HG03354 (cell line): ENCODE results near the gene ELANE.
"Not testable (repeated sequence)": the region's sequence is repeated elsewhere in the genome, so short reads cannot be mapped to it uniquely, and the experiment has no call there.

Source experiments
- ATAC-seq: cut with Tn5 transposase; IDR thresholded peaks from one replicate; pipeline ENCODE4 v1.9.1; 2021; ENCODE audit warnings: mild to moderate bottlenecking; ENCODE audit not compliant: unreplicated experiment, poor library complexity, severe bottlenecking

Gene ELANE

DNA sequence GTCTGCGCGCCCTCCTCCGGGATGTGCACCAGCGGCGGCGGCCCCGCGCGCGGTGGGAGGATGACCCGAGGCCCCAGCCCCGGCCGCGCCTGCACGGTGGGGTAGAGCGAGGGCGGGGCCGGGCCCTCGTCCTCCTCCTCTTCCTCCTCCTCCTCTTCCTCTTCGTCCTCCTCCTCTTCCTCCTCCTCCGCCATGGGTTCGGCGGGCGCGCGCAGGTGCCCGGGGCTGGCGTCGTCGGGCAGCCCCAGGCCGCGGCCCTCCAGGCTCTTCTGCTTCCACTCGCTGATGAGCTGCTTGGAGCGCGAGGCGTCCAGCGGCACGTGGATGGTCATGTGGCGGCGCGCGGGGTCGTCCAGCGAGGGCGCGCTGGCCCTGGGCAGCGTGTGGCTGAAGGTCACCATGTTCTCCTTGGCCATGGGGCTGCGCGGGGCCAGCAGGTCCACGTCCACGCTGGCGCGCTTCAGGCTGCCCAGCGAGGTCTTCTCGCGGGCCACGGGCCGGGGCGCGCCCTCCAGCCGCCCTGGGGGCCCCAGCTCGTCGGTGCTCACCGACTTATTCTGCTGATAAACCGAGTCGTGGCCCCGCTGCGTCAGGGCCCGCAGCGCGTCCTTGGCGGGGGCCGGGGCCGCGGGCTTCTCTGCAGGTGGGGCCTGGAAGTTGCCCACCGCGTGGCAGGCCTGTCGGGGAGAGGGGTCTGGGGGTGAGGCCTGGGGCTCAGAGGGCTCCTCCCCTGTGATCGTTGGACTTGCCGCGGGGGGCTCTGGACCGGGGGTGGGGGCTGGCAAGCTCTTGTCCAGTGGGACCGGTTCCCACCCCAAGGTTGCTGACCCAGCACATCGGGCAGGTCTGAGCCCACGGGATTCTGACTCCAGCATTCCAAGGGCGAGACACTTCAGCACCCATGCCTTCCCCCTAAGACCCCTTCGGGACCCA, 38.6 kb upstream of the ELANE start:
- ATAC-seq: no peak

DNA sequence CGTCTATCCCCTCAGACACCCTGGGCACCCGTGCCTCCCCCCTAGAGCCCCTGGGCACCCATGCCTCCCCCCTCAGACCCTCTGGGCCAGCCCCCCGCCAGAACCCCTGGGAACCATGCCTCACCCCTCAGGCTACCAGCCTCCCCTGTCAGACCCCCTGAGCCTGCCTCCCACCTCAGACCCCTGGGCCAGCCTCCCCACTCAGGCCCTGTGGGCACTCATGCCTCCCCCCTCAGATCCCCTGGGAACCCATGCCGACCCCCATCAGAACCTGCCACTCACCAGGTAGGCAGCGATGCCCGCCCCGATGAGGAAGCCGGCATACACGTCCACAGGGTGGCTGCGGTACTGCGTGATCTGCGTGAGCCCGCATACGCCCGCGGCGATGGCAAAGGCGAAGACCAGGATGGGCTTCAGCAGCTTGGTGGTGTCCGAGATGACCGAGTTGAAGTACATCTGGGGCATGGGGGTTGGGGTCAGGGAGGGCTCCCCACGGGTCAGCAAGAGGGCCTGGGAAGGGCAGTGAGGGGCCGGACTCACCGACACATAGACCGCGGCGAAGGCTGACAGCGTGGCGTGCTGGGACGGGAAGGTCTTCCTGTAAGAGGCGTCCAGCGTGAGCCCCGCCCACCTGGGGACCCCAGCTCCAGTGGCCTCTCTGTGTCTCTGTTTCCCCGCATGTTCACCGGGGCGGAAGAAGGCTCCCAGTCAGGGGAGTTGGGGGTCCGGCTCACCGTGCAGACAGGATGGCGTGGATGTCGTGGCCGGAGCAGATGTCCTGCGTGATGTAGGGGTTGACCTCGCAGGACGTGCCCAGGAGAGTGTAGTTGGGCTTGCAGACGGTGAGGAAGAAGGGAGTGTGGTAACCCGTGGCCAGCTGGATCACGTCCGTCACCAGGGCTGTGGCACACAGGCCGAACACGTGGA, 37.7 kb upstream of the ELANE start:
- no peak for ATAC-seq

DNA sequence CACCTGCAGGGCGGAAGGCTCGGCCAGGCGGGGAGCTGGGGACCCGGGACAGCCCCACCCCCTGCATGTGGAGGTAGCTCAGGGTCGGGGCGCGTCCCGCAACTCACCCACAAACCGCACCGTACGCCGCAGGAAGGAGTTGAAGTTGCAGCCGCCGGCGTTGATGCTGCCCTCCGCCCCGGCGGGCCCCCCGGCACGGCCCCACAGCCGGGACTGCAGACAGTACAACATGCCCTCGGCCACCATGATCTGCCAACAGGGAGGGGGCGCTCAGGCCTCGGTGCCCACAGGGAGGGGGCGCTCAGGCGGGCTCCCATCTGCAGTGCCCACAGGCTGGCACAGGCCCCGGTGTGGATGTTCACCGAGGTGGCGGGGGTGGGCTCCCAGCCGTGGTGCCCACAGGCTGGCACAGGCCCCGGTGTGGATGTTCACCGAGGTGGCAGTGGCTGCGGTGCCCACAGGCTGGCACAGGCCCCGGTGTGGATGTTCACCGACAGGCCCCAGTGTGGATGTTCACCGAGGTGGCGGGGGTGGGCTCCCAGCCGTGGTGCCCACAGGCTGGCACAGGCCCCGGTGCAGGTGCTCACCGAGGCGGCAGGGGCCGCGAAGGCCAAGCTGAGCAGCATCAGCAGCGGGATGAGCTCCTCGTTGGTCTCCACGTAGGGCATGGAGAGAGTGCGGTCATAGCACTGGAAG, 36.9 kb upstream of the ELANE start:
- ATAC-seq: no peak

DNA sequence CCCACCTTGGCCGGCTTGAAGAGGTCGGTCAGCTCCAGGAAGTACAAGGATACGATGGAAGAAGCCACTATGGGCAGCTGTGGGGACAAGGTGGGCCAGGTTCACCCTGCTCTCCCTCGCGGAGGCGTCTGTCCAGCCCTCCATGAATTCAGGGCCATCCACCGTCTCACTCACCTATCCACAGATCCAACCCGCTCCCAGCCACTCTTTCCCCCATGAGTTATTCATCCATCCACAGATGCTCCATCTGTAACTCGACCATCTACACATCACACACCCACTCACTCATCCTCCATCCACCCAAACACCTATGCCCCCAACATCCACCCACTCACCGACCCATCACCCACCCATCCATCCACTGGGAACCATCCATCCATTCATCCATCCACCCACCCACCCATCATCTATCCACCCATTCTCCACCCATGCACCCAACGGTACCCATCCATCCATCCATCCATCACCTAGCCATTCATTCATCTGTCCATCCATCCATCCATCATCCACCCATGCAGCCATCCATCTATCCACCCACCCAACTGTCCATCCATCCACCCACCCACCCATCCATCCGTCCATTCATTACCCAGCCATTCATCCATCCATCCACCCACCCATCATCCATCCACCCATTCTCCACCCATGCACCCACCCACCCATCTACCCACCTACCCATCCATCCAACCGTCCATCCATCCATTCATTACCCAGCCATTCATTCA, 36.2 kb upstream of the ELANE start:
- ATAC-seq: no peak

DNA sequence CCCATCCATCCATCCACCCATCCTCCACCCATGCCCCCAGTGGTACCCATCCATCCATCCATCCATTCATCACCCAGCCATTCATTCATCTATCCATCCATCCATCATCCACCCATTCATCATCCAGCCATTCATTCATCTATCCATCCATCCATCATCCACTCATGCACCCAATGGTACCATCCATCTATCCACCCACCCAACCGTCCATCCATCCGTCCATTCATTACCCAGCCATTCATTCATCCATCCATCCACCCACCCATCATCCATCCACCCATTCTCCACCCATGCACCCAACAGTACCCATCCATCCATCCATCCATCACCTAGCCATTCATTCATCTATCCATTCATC, 35.6 kb upstream of the ELANE start:
- no peak for ATAC-seq

DNA sequence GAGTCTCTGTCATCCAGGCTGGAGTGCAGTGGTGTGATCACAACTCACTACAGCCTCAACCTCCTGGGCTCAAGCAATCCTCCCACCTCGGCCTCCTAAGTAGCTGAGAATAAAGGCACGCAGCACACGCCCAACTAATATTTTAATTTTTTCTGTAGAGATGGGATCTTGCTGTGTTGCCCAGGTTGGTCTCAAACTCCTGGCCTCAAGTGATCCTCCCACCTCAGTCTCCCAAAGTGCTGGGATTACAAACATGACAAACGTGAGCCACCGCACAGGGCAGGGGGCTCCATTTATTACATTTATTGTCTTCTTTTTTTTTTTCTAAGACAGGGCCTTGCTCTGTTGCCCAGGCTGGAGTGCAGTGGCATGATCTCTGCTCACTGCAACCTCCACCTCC, 31.9 kb upstream of the ELANE start:
- not testable (repeated sequence) for ATAC-seq

DNA sequence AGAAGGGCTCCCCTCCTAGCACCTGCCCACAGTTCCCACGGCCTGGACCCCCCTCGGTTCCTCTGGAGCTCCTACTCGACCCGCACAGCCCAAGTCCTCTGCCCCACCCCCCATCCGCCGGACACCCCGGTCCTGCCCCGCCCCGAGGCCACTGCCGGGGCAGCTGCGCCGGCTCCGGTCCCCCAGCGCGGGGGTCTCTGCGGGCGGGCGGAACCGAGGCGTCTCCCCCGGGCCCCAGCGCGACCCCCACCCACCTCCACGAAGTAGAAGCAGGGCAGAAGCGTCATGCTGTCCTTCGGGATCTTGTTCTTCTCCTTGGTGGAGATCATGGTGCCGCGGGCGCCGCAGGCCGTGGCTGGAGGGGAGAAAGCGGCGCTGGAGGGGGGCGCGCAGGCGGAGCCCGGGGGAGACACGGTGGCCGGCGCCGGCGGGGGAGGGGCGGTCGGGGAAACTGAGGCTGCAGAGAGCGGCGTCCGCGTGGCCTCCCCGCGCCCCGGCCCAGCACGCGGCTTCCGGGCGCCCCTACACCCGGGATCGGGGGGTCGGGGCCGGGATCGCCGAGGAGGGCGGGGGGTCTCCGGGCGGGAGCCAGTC, 30.8 kb upstream of the ELANE start:
- no peak for ATAC-seq

DNA sequence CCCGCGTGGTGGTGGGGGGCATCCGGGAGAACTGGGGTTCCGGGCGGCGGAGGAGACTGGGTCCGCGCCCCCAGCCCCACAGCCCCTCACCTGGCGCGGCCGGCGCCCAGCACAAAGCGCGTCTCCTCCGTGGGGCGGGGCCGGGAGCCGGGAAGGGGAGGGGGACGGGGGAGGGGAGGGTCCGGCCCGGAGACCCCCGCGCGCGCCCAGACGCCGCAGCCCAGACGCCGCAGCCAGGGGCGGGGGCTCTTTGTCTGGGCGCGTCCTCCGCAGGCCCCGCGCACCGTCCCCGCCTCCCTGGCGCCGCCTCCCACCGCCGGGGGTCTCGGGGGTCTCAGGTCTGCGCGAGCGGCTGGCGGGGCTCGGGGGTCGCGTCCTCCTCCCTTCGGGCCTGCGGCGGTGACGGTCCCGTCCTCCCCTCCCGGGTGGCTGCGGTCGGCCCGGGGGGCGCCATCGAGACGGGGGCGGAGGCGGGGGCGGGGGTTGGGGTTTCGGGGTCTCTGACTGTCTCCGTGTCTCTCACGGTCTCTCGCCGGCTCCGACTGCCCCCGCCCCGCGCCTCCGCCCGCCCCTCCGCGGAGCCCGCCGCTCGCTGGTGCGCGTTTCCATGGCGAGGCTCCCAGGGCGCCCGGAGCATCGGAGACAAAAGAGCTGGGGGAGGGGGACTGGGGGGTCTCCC, 30.1 kb upstream of the ELANE start, which contains the start of gene PLPPR3:
Gene PLPPR3 (minus strand): TSS at position 131 of the 679 bp plus-strand sequence. CDS start 396 bp downstream, outside the sequence.
- no peak for ATAC-seq

DNA sequence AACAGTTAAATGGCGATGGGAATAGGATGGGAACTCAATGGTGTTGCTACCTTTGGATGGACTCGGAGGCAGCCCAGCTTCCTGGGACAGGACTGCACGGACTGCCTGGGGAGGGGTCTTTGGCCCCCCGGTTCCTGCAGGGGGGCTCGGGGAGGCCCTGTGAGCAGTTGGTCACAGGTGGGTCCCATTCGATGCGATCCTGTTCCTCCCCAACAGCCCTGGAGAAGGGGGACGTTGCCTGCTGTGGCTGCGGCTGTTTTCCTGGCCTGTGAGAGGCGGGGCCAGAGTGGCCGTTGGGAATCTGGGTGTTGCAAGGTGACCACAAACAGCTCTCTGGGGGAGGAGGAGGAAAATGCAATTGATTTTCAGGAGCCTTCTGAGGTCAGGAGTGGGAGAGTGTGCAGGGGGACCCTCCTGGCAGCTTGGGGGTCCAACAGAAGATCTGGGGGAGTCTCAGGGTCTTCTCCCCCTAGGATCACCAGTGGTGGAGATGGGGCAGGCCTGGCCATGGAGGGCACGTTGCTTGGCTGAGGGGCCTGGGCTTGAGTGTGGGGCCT, 28.5 kb upstream of the ELANE start:
- no peak for ATAC-seq

DNA sequence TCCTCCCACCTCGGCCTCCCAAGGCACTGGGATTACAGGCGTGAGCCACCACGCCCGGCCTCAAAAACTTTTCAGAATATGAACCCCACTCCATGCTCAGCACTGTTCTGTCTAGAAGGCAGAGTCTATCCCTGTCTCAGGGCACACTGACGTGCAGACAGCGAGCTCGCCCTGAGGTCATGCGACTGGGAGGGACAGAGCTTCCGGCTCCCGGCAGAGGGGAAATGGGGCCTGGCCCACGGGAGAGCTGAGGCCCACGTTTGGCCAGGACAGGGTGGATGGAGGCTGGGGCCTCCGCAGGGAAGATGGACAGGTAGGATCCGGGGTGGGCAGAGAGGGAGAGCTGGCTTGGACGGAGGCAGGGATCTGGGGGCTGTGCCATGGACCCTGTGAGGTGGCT, 27.2 kb upstream of the ELANE start:
- ATAC-seq: no peak

DNA sequence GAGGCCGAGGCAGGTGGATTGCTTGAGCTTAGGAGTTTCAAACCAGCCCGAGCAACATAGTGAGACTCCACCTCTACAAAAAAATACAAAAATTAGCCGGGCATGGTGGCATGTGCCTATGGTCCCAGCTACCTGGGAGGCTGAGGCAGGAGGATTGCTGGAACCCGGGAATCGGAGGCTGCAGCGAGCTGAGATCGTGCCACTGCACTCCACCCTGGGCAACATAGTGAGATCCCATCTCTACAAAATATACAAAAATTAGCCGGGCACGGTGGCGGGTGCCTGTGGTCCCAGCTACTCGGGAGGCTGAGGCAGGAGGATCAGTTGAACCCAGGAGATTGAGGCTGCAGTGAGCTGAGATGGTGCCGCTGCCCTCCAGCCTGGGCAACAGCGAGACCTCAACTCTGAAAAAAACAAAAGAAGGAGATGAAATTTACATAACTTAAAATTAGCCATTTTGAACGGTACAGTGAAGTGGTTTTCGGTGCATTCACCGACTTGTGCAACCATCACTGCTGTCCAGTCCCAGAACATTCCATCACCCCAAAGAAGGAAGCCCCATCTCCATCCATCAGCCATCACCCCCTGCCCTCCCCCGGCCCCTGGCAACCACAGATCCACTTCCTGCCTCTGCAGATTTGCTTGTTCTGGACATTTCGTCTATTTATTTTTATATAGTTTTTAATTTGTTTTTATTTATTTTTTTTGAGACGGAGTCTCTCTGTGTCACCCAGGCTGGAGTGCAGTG, 26.0 kb upstream of the ELANE start:
- ATAC-seq: no peak

DNA sequence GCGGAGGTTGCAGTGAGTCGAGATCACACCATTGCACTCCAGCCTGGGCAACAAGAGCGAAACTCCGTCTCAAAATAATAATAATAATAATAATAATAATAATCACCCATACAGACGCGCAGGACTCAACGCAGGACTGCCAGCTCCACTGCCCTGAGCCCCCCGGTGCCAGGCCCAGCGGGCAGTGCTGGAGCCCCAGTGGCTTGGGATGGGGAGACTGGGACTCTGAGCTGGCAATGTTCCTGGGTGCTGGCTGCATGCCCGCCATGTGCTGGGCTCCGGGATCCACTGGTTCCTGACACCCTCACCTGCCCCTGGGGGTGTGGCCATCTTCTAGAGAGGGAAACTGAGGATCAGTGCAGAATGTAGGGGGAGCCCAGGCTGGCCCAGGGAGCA, 24.8 kb upstream of the ELANE start:
- no peak for ATAC-seq

DNA sequence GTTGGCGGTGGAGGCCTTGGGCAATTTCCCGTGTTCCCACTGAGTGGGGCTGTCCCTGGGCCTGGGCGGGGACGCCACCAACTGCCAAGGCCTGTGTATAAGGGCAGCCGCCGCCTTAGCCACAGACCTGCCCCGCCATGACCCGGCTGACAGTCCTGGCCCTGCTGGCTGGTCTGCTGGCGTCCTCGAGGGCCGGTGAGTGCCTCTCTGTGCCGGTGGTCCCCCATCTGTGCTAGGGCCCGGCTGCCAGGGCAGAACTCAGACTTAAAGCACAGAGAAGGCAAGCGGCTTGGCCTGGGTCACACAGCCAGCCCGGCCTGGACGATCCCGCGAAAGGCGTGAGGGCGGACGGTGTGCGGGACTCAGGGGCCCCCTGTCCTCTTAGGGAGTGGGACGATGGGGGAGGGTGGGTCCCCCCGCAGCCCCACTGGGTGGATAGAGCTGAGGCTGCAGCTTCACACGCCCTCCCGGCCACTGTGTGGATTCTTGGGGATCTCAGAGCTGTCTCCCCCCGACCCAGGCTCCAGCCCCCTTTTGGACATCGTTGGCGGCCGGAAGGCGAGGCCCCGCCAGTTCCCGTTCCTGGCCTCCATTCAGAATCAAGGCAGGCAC, 24.3 kb upstream of the ELANE start, which contains the start of gene AZU1:
Gene AZU1 (plus strand): TSS at position 128 of the 612 bp plus-strand sequence. CDS start 10 bp downstream, at position 138.
- ATAC-seq: no peak

DNA sequence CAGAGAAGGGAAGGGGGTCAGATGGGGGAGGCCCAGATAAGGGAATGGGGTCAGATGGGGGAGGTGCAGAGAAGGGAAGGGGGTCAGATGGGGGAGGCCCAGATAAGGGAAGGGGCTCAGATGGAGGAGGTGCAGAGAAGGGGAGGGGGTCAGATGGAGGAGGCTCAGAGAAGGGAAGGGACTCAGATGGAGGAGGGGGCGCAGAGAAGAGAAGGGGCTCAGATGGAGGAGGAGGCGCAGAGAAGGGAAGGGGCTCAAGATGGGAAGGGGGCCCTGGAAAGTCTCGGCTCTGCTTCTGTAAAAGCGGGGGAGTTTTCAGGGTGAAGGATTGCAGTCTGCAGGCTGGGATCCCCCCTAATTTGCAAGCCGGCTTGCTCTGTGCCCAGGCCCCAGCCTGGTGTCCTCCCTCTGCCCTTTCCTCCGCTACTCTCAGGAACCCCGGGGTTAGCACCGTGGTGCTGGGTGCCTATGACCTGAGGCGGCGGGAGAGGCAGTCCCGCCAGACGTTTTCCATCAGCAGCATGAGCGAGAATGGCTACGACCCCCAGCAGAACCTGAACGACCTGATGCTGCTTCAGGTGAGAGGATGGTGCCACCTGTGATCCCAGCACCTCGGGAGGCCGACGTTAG, 22.9 kb upstream of the ELANE start:
- no peak for ATAC-seq

DNA sequence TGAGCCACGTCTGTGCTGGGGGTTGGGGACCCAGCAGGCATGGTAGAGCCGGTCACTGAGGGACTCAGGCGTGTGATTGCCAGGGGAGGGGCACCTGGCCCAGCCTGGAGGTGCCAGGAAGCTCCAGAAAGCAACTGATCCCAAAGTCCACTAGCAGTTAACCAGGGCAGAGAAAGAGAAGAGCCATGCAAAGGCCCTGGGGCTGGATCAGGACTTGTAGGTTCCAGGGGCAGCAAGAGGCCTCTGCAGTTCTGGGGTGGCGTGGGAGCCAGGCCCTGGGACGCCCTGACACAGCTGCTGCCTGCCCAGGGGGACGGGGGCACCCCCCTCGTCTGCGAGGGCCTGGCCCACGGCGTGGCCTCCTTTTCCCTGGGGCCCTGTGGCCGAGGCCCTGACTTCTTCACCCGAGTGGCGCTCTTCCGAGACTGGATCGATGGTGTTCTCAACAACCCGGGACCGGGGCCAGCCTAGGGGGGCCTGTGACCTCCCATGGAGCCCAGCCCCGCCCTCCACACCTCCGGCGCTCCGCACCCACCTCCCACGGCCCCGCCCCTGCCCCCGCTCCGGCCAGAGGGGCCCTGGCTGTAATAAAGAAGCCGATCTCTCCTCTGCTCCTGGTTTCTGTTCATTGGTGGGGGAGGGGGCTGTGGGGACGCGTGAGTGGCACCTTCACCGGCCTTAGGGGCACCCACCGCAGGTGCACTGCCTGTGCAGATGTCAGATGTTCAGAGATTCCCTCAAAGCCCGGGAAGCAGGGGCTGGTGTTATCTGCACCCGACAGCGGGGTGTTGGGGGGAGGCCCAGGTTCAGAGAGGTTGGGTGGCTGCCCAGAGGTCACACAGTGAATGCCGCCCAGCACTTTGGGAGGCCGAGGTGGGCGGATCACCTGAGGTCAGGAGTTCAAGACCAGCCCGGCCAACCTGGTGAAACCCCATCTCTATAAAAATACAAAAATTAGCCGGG, 20.4 kb upstream of the ELANE start:
- no peak for ATAC-seq
